GM19193 (cell line): ENCODE results near the gene CLTRN.

Experiments
- POLR2A ChIP-seq: IDR thresholded peaks from 4 replicates; pipeline ENCODE4 v1.6.1; 2011; ENCODE audit not compliant: insufficient read depth, insufficient read length; ENCODE audit errors: extremely low read depth

Gene CLTRN

GRCh38 chrX:15673970-15674369 is 9.4 kb upstream of the CLTRN start:
- TF ChIP-seq POLR2A = no peak

- TF ChIP-seq POLR2A = no peak
These were observed 8.3 kb upstream of the CLTRN start for GRCh38 chrX:15672881-15673280.

DNA sequence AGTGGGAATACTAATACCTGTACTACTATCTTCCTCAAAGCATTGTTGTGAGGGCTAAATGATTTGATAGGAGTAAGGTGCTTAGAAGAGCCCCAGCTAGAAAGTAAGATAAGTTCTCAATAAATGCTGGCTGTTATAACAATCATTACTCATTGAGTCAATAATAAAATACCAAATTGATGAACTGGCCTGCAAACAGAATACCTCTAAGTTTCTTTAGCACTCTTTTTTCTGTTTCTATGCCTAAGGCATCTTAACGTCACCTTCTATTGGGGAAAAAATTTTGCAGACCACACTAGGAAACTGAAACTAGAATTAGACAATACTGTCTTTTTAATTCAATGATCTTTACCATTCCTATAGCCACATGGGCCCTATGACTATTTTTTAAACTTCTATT is 1.2 kb downstream of the CLTRN start:
- no peak for TF ChIP-seq POLR2A

DNA sequence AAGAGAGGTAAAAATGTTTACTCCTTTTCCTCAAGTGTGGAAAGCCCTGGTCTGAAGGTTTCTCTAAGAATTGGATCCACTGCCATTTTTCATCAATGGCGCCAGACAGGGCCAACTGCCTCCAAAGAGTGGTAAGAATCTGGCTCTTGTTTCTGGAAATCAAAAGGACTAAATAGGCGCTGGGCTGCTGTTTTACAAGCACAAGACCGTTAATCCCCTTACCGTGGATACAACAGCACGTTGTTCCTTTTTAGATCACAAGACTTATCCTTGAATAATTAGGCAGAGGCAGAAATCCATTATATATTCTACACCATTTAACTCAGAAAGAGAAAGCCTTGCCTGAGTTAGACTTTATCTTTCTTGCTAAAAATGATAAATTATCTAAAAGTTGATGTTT is 10.6 kb downstream of the CLTRN start:
- no peak for TF ChIP-seq POLR2A

DNA sequence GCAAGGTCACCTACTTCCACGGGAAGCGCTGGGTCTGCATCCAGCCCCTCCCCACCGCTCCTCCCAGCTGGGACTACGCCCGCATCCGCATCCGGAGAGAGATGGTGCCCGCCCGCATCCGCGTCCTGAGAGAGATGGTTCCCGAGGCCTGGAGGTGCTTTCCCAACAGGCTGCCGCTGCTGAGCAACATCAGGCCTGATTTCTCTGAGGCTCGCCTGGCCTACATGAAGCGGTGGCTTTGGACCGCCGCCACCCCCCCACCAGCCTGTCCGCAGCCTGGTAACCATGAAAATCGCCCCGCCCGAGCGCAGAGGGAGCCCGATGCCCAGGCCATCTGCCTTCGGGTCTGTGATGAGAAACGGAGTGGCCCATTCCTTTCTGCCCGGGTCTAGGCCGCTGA is 18.1 kb downstream of the CLTRN start:
- no peak for TF ChIP-seq POLR2A

GRCh38 chrX:15646031-15646430 is 18.6 kb downstream of the CLTRN start:
- no peak for TF ChIP-seq POLR2A

GRCh38 chrX:15645266-15645665 is 19.3 kb downstream of the CLTRN start:
- TF ChIP-seq POLR2A = no peak

GRCh38 chrX:15644560-15644872 is 20.1 kb downstream of the CLTRN start:
- TF ChIP-seq POLR2A = no peak

GRCh38 chrX:15643786-15644559 is 20.6 kb downstream of the CLTRN start:
- TF ChIP-seq POLR2A = no peak

GRCh38 chrX:15631637-15632036 is 33.0 kb downstream of the CLTRN start:
- TF ChIP-seq POLR2A = no peak

DNA sequence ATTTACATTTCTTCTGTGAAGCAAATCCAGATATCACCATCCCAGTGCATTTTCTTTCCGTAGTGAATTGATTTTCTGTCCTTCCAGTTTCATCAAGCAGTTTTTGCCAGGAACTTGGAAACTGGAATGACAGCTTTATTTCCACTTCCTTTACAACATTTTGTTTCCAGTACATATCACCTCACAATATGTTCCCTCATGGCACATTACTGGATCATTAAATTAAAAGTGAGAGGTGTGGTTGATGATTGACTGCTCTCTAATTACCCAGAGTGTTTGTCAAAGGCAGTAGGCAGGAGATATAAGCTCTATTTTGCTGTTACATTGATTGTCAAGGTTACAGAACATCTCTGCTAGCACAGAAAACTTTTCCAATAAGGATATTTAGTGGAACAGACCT is 41.6 kb downstream of the CLTRN start:
- no peak for TF ChIP-seq POLR2A

DNA sequence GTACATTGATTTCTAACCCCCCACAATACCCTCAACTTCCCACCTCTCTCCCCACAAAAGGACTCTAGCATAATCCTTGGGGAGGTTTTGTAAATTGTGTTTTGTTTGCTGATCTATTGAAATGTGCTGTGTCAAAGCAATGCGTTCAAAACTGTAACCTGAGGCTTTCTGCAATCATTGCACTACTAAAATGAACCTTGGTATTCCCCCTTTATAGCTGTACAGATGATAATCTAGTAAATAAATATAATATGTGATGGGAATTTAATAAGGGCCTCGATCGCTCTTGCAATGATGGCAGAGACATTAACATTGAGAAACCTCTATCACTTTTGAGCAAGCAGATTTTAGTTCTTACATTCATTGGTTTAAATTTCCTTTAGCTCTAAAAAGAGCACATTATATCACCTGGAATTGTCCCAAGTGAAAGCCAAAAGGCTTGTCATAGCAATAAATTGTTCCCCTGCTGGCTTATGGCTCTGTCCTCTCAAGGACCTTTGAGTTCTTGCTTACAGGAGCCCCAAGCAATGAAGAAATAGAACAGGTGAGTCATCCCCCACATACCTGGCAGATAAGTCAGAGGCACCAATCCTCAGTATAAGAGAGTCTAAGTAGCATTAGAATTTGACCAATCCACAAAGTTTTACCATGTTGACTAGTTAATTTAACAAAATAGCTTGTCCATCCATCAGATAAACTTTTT is 45.4 kb downstream of the CLTRN start:
- TF ChIP-seq POLR2A = no peak

- TF ChIP-seq POLR2A = no peak
These were observed 47.5 kb downstream of the CLTRN start for GRCh38 chrX:15617111-15617510.

DNA sequence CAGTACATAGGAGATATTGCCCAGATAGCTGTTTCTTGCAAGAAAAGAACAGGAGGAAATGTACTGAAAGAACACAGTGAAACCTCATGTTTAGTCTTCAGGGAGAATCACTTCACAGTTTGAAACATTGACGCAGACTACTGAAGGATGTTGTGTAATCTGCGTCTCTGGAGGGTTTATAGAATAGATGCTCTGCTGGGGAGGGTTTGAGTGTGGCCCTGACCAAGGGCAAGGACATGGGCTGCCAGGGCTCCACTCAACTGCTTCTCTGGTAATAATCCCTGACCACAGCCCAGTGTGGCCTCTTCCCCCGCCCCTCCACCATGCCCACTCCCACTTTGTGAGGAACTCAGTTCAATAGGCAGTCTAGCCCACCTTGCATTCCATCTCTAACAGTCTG is 48.1 kb downstream of the CLTRN start:
- no peak for TF ChIP-seq POLR2A

DNA sequence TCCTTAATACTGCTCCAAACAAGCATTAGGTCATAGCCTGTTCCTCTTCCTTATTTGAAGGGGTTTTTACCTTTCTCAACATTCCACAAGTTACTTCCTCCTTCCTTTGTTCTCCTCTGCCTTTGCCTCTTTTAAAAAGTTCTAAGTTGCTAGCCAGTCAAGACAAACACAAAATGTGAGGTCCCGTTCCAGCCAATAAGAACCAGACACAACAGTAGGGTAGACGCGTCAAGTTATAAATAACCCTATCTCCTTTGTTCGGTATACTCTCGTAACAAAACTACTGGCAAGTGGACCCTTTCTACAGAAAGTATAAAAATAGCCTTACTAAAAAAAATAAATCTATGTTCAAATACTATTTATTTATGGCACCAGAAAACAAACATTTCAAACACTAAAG is 57.5 kb downstream of the CLTRN start:
- no peak for TF ChIP-seq POLR2A

GRCh38 chrX:15606136-15606535 is 58.5 kb downstream of the CLTRN start:
- TF ChIP-seq POLR2A = no peak
